ENCODE data around the gene ALDH2. TPM values are rescaled to one million over a fixed set of nuclear protein-coding genes. Genes with fewer than 3 reads are reported as not detected.

Gene ALDH2
- total and polyA plus RNA-seq, 9 of the 15 experiments (the other 6 are each of a cell fraction or from before 2014, with no cell fraction given): 1.9 to 22.5 (median 12.2) TPM

- Histone ChIP-seq H3K4me1 (replicated peaks in 1 of 2; ENCODE audit: control insufficient read depth in 2 of 2, insufficient read depth in 2 of 2, low read length in 2 of 2) (peaks cover 0 to 20% of the 10 kb centered on the region in 2 experiments; a peak in 4 of 5 replicates), H3K27me3 (ENCODE audit: control insufficient read depth in 2 of 2, insufficient read depth in 2 of 2, low read length in 2 of 2) (no peaks in the 10 kb centered on the region; a peak in 1 of 5 replicates), H4K20me1 (replicated peaks; ENCODE audit: control insufficient read depth, insufficient read depth, low read length) (no peaks in the 10 kb centered on the region), H3K9me3 (replicated peaks; ENCODE audit: control insufficient read depth, insufficient read depth, low read depth, low read length) (no peaks in the 10 kb centered on the region), H3K4me2 (ENCODE audit: insufficient read depth, low read length) (no peak overlapping the region), H3K27ac (ENCODE audit: extremely low read depth, low read depth, low read length) (0 out of 3 replicates have a peak overlapping the region, but pooled peaks have one; percentile 42), H3K9me1 (ENCODE audit: control insufficient read depth, insufficient read depth, low read length) (peaks cover 2% of the 10 kb centered on the region), H3K36me3 (ENCODE audit: control insufficient read depth, insufficient read depth, low read length) (peaks cover 15% of the 10 kb centered on the region; the same call in 2 of the 3 replicates), H3K9ac (ENCODE audit: insufficient read depth in 1 of 2, low read depth in 2 of 2, low read length in 2 of 2) (peak overlapping the region; percentile 0 to 75; a peak in 3 of 4 replicates), H3K4me3 (no peak overlapping the region), H2AFZ (ENCODE audit: low read depth, low read length) (peak overlapping the region; percentile 82), H3K79me2 (ENCODE audit: control insufficient read depth, insufficient read depth, low read length) (no peaks in the 10 kb centered on the region)
- peak; percentile 91 for ATAC-seq
- POLR2A ChIA-PET: interaction anchor here (0.7 to 1.0 kb wide), 4 partner anchors 9 to 24 kb away, joined by 3 to 4 read pairs (median 3); no protein-coding TSS in a partner anchor
- peak; percentile 91 for FAIRE-seq
- in situ Hi-C loops (cut with MboI): no loop called here
- intact Hi-C loops (cut with micrococcal nuclease): no loop called here
- no TSS peak for BruUV-seq (replicated peaks)
- 68% methylated on average over 27 of the region's 27 CpGs for WGBS (ENCODE audit: insufficient coverage, low coverage, missing lambda C conversion rate)
- CTCF ChIA-PET (ENCODE audit: low intra/inter-chr PET ratio): no interaction called here
- peak; percentile 67 to 82 (median 72) for DNase-seq (ENCODE audit: extremely low read depth in 1 of 4, low spot score in 3 of 4)
- TF ChIP-seq NCOA2 (IDR thresholded peaks at IDR 0.05; ENCODE audit: partially characterized antibody in 2 of 2) (no peak), ATF1 (CRISPR knock-in tag; IDR thresholded peaks at IDR 0.05) (no peak), ATF1 (tag; IDR thresholded peaks at IDR 0.05) (0 out of 2 replicates have a peak, but pooled peaks have one; percentile 15), ATF3 (IDR thresholded peaks at IDR 0.05) (peak; percentile 78), ATF3 (CRISPR knock-in tag; conservative IDR thresholded peaks at IDR 0.05) (no peak), TCF7 (IDR thresholded peaks at IDR 0.05; ENCODE audit: borderline replicate concordance) (no peak), PREB (CRISPR knock-in tag; IDR thresholded peaks at IDR 0.05) (no peak), PTRF (tag; IDR thresholded peaks at IDR 0.05) (no peak), VEZF1 (CRISPR knock-in tag; IDR thresholded peaks at IDR 0.05) (no peak), CREM (IDR thresholded peaks at IDR 0.05; ENCODE audit: low read depth) (peak; percentile 30; the same call in 1 of the 2 replicates), SAFB (IDR thresholded peaks at IDR 0.05; ENCODE audit: borderline replicate concordance, low read depth, low read length) (no peak), POLR2AphosphoS2 (IDR thresholded peaks at IDR 0.05; ENCODE audit: low read length) (no peak), USF2 (CRISPR knock-in tag; IDR thresholded peaks at IDR 0.05) (no peak), ZNF830 (CRISPR knock-in tag; IDR thresholded peaks at IDR 0.05) (no peak), CREB3L1 (IDR thresholded peaks at IDR 0.05; ENCODE audit: borderline replicate concordance, low read depth) (no peak), SRSF3 (IDR thresholded peaks at IDR 0.05; ENCODE audit: insufficient read depth, low read length) (no peak)
These were observed 25.6 kb downstream of the ALDH2 start for GRCh38 chr12:111792155-111792855.

All from K562 (cell line).